Posterior cingulate gyrus (tissue), 11 donors: ENCODE measurements around the gene PISD.
"Not testable (repeated sequence)": the region's sequence is repeated elsewhere in the genome, so short reads cannot be mapped to it uniquely, and the experiment has no call there.

Experiments
- DNase-seq, 10 donors: peaks; one replicate each; pipeline versions ENCODE4 v3.0.0 to v3.0.0-alpha.2; 2020 to 2021; ENCODE audit warnings: mixed read lengths in 3 of 10
- intact Hi-C: fragments of 100-400 bp; cut with DNase I; formaldehyde crosslinking; loops from one replicate; pipeline ENCODE4 v1.15.1; 2023

Gene PISD

DNA sequence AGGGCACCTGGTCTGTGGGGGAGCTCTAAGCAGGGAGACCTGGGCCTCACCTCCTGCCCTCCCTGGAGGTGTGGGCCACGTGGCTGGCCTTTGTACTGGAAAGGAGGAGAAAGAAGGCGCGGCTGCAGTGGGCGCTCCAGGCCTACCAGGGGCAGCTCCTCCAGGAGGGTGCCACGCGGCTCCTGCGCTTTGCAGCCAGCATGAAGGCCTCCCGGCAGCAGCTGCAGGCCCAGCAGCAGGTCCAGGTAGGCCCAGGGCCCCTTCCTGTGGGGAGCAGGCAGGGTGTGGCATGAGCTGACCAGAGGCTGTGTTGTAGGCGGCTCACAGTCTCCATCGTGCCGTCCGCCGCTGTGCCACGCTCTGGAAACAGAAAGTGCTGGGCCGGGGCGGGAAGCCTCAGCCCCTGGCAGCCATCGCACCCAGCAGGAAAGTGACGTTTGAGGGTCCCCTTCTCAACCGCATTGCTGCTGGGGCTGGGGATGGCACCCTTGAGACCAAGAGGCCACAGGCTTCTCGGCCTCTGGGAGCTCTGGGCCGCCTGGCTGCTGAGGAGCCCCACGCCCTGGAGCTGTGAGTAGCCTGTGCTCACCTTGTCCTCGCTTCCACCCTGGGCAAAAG, 48.6 kb downstream of the PISD start:
- intact Hi-C loops = no loop called here
- peak in 3 of 10 donors; percentile 6 to 79 (median 79) for DNase-seq

DNA sequence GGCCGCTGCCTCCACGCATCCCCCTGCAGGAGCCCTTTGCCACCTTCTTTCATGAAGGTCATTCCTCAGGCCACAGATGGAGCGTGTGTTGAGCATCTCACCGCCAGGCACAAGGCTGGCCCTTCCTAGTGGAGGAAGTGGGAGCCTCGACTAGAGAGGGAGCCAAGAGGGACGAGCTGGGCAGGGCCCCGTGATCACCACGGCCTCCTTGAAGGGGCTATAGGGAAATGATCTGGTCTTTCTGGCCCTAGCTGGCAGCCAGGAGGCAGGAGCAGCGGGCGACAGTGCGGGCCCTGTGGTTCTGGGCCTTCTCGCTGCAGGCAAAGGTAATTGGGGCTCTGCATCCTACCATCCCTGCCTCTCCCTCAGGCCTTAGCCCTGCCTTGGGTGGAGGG, 49.1 kb downstream of the PISD start:
- intact Hi-C loops = no loop called here
- DNase-seq = peak in 4 of 10 donors; percentile 0 to 64 (median 57)

DNA sequence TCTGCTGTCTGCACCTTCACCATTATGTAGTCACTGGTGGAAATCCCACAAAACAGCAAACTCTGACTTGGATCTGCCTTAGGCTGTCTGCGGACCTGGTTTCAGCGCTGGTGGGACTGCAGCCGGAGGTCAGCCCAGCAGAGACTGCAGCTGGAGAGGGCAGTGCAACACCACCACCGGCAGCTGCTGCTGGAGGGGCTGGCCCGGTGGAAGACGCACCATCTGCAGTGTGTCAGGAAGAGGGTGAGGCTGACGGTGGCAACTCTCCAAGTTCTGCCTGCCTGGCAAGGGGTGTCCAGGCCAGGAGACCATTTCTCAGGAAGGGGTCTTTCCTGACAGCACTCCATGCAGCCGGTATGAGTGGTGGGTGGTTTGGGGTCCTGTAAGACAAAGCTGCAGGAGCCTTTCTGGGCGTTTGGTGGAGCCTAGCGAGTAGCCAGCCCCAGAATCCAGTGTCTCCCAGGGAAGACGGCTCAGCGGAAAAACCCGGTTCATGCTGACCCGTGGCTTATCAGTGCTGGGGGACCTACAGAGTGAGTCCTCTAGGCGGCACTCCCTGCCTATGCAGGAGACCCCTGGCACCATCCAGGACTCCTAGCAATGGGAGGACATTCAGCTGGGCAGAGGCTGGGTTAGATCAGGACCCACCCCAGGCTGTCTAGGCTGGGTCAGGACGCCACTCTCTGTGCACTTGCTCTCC, 50.8 kb downstream of the PISD start:
- DNase-seq = peak in 4 of 10 donors; percentile 6 to 83 (median 70)
- intact Hi-C loops = no loop called here

DNA sequence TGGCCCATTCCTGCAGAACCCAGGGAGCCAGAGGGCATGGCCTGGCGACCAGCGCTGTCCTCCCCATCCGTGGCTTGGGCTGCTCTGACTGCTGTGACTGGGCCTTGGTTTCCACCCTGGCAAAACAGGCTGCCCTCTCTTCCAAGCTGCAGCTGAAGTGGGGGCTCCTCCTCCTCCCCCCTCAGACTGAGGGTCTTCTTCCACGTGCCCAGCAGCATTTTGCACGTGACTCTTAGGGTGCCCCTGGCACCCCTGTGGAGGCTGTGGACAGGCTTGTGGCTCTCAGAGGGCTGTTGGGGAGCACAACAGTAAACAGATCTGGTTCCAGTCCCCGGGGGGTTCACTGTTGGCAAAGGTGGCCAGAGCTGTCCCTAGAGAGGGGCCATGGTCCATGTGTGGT, 51.4 kb downstream of the PISD start:
- peak in 3 of 10 donors; percentile 5 to 54 (median 30) for DNase-seq
- intact Hi-C loops = no loop called here

DNA sequence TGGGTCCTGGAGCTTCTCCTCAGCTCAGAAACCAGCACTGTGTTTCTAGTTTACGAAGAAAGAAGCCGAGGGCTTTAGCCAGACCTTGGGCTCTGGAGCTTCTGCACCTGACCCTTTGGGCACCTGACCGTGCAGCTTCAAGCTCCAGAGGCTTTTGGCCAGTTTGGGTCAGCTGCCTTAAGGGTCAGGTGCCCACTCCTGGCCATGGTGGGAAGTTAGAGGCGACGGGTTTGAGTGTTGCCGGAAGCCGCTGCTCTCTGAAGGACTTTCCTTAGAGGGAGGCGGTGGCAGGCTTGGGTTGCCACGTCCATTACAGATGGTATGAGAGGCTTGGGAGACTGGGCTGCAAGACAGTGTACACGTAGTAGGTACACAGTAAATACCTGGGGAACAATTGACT, 52.3 kb downstream of the PISD start:
- intact Hi-C loops = no loop called here
- DNase-seq = peak in 2 of 10 donors; percentile 44 to 72

DNA sequence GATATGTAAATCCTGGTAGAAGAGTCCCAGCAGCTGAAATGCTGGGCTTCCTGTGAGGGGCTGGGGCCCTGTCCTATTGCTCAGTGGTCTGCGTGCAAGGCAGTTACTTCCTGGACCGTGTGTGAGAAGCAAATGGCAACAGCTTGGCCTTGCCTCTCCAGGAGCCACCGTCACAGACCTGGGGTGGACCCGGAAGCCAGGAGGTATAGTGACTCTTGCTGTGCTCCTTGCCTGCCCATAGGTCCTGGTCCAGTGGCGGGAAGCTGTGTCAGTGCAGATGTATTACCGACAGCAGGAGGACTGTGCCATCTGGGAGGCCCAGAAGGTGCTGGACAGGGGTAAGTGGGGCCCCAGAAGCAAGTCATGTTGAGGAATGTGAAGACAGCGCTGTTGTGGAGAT, 54.3 kb downstream of the PISD start:
- intact Hi-C loops = no loop called here
- DNase-seq = peak in 2 of 10 donors; percentile 43 to 67

DNA sequence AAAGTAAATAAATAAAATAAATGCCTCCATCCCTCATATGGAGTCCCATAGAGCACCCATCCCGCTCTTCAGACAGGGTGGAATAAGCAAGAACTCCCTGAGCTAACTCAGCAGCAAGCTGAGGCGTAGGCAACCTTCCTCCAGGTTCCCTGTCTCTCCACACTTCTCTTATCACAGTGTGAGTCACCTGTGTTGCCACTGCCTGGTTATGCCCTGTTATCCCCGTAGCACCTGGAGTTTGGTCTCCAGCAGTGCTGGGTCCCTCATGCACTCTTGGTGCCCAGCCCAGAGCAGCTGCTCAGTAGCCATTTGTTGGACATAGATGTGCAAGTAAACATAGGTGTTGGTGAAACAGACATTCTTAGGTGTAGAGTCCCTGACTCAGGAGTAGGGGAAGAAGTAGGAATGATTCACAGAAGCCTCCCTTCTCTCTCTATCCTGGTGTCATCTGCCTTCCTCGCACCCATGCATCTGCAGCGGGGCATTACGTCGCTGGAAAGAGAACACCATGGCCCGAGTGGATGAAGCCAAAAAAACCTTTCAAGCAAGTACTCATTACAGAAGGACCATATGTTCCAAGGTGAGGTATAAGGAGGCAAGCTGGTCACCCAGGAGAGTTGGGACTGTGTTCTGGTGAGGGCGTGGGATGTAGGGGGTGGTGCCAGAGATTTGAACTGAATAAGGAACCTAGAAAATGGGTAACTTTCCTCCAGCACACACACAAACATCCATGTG, 56.0 kb downstream of the PISD start:
- intact Hi-C loops = no loop called here
- peak in 2 of 10 donors; percentile 66 to 82 for DNase-seq

DNA sequence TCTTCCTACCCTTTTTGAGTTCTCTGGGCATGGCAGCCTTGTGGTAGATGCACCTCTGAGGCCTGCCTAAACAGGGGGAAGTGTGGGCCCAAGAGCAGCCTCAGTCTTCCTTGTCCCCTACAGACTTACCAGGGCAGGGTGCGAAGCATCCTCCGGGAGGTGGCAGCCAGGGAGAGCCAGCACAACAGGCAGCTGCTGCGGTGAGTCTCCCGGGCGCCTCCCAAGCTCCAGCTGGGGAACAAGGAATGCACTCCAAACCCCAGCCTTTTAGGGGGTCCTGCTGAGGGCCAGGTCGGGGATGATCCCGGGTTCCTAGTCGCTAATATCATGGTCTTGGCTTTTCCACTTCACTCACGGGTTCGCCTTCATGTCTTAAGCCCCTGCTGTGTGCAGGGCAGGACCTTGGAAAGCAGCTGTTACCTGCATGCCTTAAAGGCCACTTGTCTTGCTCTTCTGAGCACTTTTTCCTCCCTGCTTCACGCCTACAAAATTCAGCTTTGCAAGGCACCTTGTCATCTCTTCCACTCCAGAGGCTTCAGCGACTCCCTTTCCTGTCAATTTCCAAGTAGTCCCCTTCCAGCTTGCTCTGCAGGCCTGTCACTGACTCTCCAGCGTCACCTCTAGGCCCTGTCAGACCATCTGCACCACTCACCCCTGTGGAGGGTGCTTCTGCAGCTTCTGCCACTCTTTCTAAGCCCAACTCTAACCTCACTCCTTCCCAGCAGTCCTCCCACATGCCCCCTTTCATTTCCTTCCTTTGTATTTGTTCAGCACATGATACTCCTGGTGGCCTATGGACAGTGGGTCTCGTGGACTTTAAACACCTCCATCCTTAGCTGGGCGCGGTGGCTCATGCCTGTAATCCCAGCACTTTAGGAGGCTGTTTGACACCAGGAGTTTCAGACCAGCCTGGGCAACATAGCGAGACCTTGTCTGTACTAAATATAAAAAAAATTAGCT, 57.0 kb downstream of the PISD start:
- DNase-seq = peak in 3 of 10 donors; percentile 21 to 69 (median 59)
- intact Hi-C loops = no loop called here

DNA sequence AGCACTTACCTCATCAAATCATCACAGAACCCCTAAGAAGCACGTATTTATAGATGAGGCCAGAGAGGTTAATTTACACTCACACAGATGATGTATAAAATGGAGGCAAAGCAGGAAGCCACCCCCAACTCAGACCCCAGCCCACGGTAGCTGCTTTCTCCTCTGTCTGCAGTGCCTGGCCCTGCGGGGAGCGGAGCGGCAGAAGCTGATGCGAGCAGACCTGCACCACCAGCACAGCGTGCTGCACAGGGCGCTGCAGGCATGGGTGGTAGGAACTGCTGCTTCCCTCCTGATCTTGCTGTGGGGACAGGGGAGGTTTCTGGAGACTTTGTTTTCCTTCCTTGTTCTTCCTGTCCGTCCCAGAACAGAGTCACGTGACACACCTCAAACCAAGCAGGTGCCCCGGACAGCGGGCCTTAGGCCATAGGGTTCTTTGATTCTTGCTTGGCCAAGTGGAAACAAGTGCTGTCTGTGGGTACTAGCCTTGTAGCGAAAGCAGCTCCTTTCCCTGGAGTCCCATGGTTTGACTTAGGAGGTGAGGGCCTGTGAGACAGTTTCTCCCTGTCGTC, 57.8 kb downstream of the PISD start:
- peak in 2 of 10 donors; percentile 27 to 59 for DNase-seq

DNA sequence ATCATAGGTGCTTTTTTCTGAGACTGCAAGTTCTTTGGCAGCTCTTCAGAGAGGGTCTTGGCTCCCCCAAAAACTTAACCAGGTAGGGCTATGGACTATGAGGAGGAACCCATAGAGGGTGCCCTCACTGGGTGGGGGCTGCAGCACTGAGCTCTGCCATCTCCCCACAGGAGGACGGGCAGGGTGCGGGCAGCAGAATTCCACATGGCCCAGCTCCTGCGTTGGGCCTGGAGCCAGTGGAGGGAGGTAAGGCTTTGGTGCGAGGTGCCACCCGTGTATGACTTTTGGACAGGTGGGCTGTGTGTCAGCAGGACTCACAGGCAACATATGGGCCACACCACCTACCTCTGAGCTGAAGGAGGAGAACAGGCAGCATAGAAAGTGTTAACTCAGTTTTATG, 58.4 kb downstream of the PISD start:
- intact Hi-C loops = no loop called here
- DNase-seq = peak in 2 of 10 donors; percentile 57 to 63

More for the DNA sequence above, 57.8 kb downstream of the PISD start:
- intact Hi-C loops = no loop called here

DNA sequence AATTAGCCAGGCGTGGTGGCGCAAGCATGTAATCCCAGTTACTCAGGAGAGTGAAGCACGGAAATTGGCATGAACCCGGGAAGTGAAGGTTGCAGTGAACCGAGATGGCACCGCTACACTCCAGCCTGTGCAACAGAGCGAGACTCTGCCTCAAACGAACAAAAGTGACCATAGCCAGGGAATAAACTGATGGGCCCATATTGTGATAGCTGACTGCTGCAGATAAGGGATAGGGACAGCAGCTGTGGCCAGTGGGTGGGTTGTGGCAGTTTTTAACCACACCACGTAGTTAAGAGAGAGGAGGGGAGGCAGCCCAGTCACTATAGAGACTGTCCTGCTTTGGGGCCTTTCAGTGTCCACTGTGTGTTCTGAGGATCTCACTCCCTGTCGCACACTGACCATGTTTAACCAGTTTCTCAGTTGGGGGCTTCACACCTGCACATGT, 58.9 kb downstream of the PISD start:
- intact Hi-C loops = no loop called here
- DNase-seq = peak in 1 of 10 donors; percentile 4

DNA sequence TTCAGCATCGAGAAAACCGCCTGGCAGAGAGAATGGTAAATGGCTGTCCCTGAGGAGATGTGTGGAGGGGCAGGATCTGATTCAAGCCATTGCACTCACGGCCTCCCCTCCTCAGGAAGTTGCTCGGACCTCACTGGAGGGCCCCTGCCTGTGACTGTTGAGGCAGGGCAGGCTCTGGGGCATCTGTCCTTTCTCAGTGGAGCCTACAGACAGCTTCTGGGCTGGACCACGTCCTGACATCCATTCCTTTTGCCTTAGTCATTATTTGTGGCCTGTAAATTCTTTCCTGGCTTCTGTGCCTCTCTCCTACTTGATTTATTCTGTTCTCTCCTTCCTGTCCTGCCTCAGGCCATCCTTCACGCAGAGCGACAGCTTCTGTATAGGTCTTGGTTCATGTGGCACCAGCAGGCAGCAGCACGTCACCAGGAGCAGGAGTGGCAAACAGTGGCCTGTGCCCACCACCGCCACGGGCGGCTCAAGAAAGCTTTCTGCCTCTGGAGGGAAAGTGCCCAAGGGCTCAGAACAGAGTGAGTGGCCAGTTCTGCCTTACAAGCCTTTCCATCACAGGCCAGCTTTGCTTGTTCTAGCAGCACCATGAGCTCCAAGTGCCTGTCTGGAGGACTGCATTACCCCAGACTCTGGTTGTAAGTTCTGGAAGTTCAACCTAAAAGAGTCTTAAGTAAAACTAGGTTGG, 59.6 kb downstream of the PISD start:
- DNase-seq = peak in 2 of 10 donors; percentile 29 to 45
- intact Hi-C loops = no loop called here

DNA sequence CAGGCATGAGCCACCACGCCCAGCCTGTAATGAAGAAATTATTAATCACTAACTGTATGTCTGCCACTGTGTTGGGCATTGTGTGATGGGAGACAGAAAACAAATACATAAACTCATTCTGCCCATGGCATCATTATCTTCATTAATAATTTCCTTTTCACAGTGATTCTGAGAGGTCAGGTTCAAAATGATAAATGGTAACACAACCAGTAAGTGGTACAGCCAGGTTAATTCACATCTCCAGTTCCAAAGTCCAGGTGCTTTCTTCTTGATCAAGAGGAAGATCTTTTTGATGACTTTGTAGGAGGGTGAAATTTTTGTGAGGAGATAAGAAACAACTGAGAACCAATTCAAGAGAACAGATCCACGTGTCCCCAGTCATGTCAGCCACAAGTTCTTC, 66.7 kb downstream of the PISD start:
- no peak for DNase-seq
- intact Hi-C loops = no loop called here

DNA sequence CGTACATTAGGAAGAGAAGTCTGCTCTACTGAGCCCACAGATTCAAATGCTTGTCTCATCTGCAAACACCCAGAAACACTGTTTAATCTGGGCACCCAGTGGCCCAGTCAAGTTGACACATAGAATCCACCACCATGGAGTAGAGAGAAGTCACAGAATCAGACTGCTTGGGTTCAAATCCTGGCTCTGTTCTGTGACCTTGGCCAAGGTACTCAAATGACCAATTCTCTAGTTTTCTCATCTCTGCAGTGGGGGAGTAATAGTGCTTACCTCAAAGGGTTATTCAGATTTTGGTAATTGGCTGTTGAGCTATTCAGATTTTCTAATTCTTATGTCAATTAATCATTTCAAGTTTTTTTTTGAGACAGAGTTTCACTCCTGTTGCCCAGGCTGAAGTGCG, 71.9 kb downstream of the PISD start:
- intact Hi-C loops, DNase-seq: not testable (repeated sequence)

DNA sequence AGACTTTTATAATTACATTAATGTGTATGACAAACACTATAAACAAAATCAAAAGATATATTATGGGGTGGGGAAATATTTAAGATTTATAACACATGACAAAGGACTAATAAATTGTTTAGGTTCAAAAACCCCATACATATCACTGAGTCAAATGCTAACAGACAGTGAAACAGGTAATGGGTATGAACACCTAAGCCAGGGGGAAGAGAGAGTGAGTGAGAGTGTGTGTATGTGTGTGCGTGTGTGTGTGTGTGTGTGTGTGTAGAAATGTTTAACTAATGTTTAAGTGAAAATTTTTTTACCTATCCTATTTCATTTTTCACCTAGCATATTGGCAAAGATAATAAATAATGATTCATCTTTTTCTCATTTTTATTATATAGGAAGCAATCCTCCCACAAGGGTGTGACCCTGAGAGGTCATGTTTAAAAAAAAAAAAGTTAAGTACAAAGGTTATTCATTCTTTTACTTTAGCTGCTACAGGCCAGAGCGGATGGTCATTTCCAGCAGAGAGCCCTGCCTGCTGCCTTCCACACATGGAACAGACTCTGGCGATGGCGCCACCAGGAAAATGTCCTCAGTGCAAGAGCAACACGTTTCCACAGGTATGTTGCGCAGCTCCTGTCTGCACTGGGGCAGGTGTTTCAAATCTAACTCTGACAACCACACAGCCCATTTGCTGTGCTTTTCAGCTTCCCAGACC, 72.9 kb downstream of the PISD start:
- DNase-seq = no peak

DNA sequence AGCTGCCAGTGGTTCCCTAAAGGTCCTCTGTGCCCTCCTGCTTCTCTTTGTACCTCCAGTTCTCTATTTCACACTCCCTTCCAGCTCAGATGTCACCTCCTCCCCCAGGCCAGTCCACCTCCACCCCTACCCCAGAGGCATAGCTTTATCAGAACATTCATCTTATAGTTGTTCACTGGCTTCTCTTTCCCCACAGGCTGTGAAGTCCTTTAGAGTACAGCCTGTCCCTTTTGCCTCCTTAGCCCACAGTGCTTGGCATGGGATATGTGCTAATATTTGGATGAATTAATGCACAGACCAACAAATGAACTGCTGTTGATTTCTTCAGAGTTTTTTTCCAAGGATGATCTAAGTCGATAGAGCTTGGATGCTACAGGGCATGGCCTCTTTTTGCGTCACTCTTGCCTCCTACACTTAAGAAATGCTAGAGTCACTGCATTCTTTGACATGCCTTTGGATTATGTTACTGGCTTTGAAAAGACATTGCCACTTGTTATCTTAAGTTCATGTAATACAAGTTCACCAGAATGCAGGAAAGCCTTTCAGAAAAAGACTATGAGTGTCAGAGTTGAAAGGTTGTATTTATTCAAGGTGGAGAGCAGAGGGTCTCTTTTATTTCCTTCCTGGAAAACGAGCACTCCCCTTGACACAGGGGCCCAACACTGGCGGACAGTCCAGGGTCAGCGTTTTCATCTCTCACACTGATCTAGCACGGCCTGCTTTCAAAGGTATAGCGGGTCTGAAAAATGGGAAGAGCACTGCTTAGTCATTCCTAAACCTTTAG, 75.7 kb downstream of the PISD start:
- intact Hi-C loops = no loop called here
- DNase-seq = no peak

More for the DNA sequence above, 72.9 kb downstream of the PISD start:
- intact Hi-C loops = no loop called here

DNA sequence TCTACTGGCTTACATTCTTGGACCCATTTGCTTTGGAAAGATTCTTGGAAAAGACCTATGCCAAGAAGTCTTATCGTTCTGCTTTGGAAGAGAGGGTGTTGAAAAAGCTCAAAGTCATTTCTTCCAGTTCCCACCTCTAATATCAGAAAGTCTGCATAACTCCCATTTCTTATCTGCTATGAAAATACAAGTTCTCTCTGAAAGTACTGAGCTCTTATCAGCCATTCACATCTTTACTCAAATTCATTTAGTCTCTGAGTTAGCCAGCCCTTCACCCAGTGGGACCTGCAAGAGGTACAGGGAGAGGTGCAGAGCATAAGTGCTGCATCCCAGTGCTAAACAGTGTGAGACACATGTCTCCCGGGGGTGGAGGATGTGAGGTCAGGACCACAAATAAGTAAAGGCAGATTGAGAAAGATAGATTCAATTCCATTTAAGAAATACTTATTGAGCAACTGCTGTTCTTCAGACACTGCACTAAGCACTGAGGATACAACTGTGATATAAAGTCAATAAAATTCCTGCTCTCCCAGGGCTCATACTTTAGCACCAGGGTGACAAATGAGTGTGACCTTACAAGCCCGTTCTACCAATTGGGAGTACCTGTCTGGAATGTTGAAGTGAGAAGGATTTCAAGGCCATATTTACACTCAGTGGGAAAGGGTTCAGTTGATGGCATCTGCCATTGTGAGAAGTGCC, 76.7 kb downstream of the PISD start:
- intact Hi-C loops = no loop called here
- DNase-seq = no peak
